ENCODE data around the gene EHD4. TPM values are rescaled to one million over a fixed set of nuclear protein-coding genes. Genes with fewer than 3 reads are reported as not detected.

The EHD4 gene
- total and polyA plus RNA-seq, 2 donors (not counting 1 experiment from before 2014, with no cell fraction given), result 19.3 to 22.0 TPM

DNA sequence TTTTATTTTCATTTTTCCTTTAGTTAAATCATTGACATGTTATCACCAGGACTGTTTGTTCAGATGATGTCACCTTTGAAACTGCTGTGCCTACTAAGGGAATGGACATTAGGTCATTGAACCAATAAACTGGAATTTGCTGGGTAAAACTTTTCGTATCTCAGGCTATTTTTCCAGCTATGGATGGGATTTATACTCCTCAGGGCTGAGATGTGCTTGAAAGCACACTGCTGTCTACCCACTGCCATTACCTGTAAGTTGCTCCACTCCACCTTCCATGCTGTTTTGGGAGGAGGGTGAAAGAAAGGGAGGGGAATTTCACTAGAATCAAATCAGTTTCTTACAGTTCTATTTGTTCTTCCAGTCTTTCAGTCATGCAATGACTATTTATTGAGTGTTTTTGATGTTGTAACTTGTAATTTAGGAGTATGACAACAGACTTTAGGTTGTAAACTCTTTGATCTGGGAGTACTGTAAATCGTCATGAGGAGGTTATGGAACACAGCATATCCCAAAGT lies 11.3 kb downstream of the EHD4 start:
- no peak for DNase-seq (ENCODE audit: low read depth in 2 of 2)
- Histone ChIP-seq H3K9me3 (ENCODE audit: control insufficient read depth, insufficient read depth, low read depth, low read length) (no peaks in the 10 kb centered on the region), H3K4me1 (ENCODE audit: control insufficient read depth, extremely low read depth, insufficient read depth, low read length) (peaks cover 2% of the 10 kb centered on the region), H3K27ac (ENCODE audit: insufficient read depth, low read length) (no peak overlapping the region), H3K27me3 (ENCODE audit: control insufficient read depth, insufficient read depth, low read length) (no peaks in the 10 kb centered on the region), H4K20me1 (ENCODE audit: control insufficient read depth, extremely low read depth, insufficient read depth, low read length) (no peaks in the 10 kb centered on the region), H3K9ac (ENCODE audit: insufficient read depth, low read length) (no peak overlapping the region), H3K36me3 (ENCODE audit: control insufficient read depth, insufficient read depth, low read length) (no peaks in the 10 kb centered on the region), H3K4me3 (replicated peaks in 1 of 4; ENCODE audit: control extremely low read depth in 1 of 4, insufficient read depth in 1 of 4, low read depth in 3 of 4, low read length in 4 of 4) (no peak overlapping the region), H2AFZ (ENCODE audit: low read length) (no peak overlapping the region), H3K79me2 (ENCODE audit: control insufficient read depth, insufficient read depth, low read length) (peaks cover 34% of the 10 kb centered on the region), H3K4me2 (ENCODE audit: extremely low read depth, insufficient read depth, low read length) (no peak overlapping the region)
- no peak for TF ChIP-seq EZH2 (IDR thresholded peaks at IDR 0.05; ENCODE audit: low read length, missing control alignments)
- TF ChIP-seq, protein P1, sequence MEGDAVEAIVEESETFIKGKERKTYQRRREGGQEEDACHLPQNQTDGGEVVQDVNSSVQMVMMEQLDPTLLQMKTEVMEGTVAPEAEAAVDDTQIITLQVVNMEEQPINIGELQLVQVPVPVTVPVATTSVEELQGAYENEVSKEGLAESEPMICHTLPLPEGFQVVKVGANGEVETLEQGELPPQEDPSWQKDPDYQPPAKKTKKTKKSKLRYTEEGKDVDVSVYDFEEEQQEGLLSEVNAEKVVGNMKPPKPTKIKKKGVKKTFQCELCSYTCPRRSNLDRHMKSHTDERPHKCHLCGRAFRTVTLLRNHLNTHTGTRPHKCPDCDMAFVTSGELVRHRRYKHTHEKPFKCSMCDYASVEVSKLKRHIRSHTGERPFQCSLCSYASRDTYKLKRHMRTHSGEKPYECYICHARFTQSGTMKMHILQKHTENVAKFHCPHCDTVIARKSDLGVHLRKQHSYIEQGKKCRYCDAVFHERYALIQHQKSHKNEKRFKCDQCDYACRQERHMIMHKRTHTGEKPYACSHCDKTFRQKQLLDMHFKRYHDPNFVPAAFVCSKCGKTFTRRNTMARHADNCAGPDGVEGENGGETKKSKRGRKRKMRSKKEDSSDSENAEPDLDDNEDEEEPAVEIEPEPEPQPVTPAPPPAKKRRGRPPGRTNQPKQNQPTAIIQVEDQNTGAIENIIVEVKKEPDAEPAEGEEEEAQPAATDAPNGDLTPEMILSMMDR (conservative IDR thresholded peaks at IDR 0.05 in 1 of 2, IDR thresholded peaks at IDR 0.05 in 1 of 2; ENCODE audit: low read depth in 1 of 2, low read length in 2 of 2), result no peak

DNA sequence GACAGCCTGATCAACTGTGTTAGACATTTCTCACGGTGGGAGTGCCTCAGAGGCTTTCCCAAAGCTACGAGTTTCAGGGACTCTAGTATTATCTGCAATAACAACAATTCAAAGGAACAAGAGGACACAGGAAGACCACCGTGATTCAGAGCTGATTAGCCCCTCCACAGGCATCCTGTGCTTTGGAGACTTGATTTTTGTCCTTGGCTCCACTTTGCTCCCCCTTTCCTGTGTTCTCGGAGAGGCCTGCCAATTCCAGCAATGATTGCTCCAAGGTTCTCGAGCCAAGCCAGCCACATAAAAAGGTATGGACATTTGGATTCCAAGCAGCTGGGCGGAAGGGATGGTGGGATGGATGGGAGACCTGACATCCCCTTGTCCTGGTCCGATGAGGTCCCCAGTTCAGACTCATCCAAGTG lies 14.3 kb downstream of the EHD4 start:
- H2AFZ ChIP-seq (ENCODE audit: low read length), result no peak overlapping the region
- H3K27me3 ChIP-seq (ENCODE audit: control insufficient read depth, insufficient read depth, low read length), result no peaks in the 10 kb centered on the region
- no peaks in the 10 kb centered on the region for H4K20me1 ChIP-seq (ENCODE audit: control insufficient read depth, extremely low read depth, insufficient read depth, low read length)
- no peak for TF ChIP-seq EZH2 (IDR thresholded peaks at IDR 0.05; ENCODE audit: low read length, missing control alignments)
- TF ChIP-seq, protein P1 (conservative IDR thresholded peaks at IDR 0.05 in 1 of 2, IDR thresholded peaks at IDR 0.05 in 1 of 2; ENCODE audit: low read depth in 1 of 2, low read length in 2 of 2), result no peak
- H3K9me3 ChIP-seq (ENCODE audit: control insufficient read depth, insufficient read depth, low read depth, low read length), result no peaks in the 10 kb centered on the region
- H3K4me2 ChIP-seq (ENCODE audit: extremely low read depth, insufficient read depth, low read length), result no peak overlapping the region
- peaks cover 26% of the 10 kb centered on the region for H3K79me2 ChIP-seq (ENCODE audit: control insufficient read depth, insufficient read depth, low read length)
- no peak overlapping the region for H3K9ac ChIP-seq (ENCODE audit: insufficient read depth, low read length)
- no peaks in the 10 kb centered on the region for H3K4me1 ChIP-seq (ENCODE audit: control insufficient read depth, extremely low read depth, insufficient read depth, low read length)
- no peak overlapping the region for H3K4me3 ChIP-seq (replicated peaks in 1 of 4; ENCODE audit: control extremely low read depth in 1 of 4, insufficient read depth in 1 of 4, low read depth in 3 of 4, low read length in 4 of 4)
- H3K36me3 ChIP-seq (ENCODE audit: control insufficient read depth, insufficient read depth, low read length), result peaks cover 3% of the 10 kb centered on the region
- H3K27ac ChIP-seq (ENCODE audit: insufficient read depth, low read length), result no peak overlapping the region
- DNase-seq (ENCODE audit: low read depth in 2 of 2), result no peak

DNA sequence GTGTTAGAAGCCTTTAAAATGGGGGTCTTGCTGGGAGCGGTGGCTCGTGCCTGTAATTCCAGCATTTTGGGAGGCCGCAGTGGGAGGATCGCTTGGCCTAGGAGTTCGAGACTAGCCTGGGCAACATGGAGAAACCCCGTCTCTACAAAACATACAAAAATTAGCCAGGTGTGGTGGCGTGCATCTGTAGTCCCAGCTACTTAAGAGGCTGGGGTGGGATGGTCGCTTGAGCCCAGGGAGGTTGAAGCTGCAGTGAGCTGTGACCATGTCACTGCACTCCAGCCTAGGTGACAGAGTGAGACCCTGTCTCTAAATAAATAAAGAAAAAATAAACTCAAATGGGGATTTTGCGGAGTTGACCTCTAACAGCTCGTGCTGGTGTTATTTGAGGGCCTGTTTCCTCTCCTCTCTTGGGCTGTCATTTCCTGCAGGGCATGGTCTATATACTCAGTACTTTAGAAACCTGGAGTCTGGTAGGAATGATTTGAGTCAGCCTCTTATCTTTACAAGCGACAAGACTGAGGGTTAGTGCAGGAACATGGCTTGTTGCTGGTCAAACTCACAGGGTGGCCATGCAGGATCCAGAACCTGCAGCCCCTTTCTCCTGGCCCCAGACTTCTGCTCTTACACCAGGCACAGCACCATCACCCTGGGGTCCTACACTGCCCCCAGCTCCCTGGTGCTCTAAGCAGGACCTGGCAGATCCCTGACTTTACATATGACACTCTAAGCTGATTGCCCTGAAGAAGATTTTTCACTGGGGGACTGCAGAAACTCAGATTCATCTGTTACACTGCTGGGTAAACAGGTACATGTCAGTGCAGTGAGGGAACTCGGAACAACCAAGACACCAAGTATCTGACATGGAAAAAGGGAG lies 15.1 kb downstream of the EHD4 start:
- no peak overlapping the region for H3K4me2 ChIP-seq (ENCODE audit: extremely low read depth, insufficient read depth, low read length)
- H2AFZ ChIP-seq (ENCODE audit: low read length), result no peak overlapping the region
- TF ChIP-seq, protein P1 (conservative IDR thresholded peaks at IDR 0.05 in 1 of 2, IDR thresholded peaks at IDR 0.05 in 1 of 2; ENCODE audit: low read depth in 1 of 2, low read length in 2 of 2), result no peak
- TF ChIP-seq EZH2 (IDR thresholded peaks at IDR 0.05; ENCODE audit: low read length, missing control alignments), result no peak
- no peaks in the 10 kb centered on the region for H3K9me3 ChIP-seq (ENCODE audit: control insufficient read depth, insufficient read depth, low read depth, low read length)
- H3K9ac ChIP-seq (ENCODE audit: insufficient read depth, low read length), result no peak overlapping the region
- H3K4me3 ChIP-seq (replicated peaks in 1 of 4; ENCODE audit: control extremely low read depth in 1 of 4, insufficient read depth in 1 of 4, low read depth in 3 of 4, low read length in 4 of 4), result no peak overlapping the region
- peaks cover 26% of the 10 kb centered on the region for H3K79me2 ChIP-seq (ENCODE audit: control insufficient read depth, insufficient read depth, low read length)
- no peaks in the 10 kb centered on the region for H3K27me3 ChIP-seq (ENCODE audit: control insufficient read depth, insufficient read depth, low read length)
- no peaks in the 10 kb centered on the region for H3K4me1 ChIP-seq (ENCODE audit: control insufficient read depth, extremely low read depth, insufficient read depth, low read length)
- H3K36me3 ChIP-seq (ENCODE audit: control insufficient read depth, insufficient read depth, low read length), result peaks cover 6% of the 10 kb centered on the region
- H3K27ac ChIP-seq (ENCODE audit: insufficient read depth, low read length), result no peak overlapping the region
- no peaks in the 10 kb centered on the region for H4K20me1 ChIP-seq (ENCODE audit: control insufficient read depth, extremely low read depth, insufficient read depth, low read length)
- DNase-seq (ENCODE audit: low read depth in 2 of 2), result no peak

All from fibroblast of lung (primary cell).